Nephron progenitor cell (in vitro differentiated cells): ENCODE measurements around the gene ZBTB8A.
"Not testable (repeated sequence)": the region's sequence is repeated elsewhere in the genome, so short reads cannot be mapped to it uniquely, and the experiment has no call there.

Experiments
- DNase-seq: peaks from one replicate; pipeline ENCODE4 v3.0.0; 2021
- H3K27ac Mint-ChIP-seq: 2 replicates; pipeline ENCODE4 v1.8.0; 2021; ENCODE audit warnings: mild to moderate bottlenecking, moderate library complexity, mixed read lengths
- H3K27me3 Mint-ChIP-seq: 2 replicates; pipeline ENCODE4 v1.8.0; 2021; ENCODE audit warnings: mild to moderate bottlenecking, low read depth, mixed read lengths; ENCODE audit not compliant: poor library complexity
- H3K36me3 Mint-ChIP-seq: 2 replicates; pipeline ENCODE4 v1.8.0; 2021; ENCODE audit warnings: low read depth, mixed read lengths
- H3K4me1 Mint-ChIP-seq: 2 replicates; pipeline ENCODE4 v1.8.0; 2021; ENCODE audit warnings: mixed read lengths
- H3K4me3 Mint-ChIP-seq: 2 replicates; pipeline ENCODE4 v1.8.0; 2021; ENCODE audit warnings: mild to moderate bottlenecking, moderate library complexity, mixed read lengths
- H3K9me3 Mint-ChIP-seq: 2 replicates; pipeline ENCODE4 v1.8.0; 2021; ENCODE audit warnings: mild to moderate bottlenecking, moderate library complexity, mixed read lengths
- TF ChIP-seq, protein P1 (sequence below): fragments of 200-600 bp; sonication (generic); IDR thresholded peaks from 2 replicates; pipeline ENCODE4 v1.5.0; 2021; ENCODE audit warnings: antibody characterized with exemption

The ZBTB8A gene

DNA sequence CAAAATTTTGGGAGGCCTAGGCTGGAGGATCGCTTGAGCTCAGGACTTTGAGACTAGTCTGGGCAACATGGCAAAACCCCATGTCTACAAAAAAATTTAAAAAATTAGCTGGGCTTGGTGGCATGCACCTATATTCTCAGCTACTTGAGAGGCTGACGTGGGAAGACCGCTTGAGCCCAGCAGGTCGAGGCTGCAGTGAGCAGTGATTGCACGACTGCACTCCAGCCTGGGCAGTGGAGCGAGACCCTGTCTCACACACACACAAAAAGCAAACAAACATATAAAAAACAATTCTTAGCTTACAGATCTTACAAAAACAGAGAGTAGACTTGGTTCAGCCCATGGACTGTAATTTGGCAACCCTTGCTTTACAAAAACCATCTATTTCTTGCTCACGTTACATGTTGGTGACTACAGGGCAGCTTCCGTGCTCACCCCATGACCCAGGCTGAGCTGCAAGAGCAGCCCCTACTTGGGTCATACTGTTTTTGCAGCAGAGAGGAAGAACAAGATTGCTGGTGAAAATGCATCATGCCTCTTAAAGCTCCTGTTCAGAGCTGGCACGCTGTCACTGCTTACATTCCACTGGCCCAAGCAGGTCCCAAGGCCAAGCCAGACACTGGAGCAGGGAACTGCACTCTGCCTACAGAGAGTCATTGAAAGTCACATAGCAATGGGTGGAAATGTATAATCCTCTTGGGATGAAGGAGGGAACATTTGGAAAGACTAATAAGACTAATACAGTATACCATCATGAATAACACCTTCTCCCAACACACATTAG is 13.4 kb upstream of the ZBTB8A start:
- TF ChIP-seq, protein P1, sequence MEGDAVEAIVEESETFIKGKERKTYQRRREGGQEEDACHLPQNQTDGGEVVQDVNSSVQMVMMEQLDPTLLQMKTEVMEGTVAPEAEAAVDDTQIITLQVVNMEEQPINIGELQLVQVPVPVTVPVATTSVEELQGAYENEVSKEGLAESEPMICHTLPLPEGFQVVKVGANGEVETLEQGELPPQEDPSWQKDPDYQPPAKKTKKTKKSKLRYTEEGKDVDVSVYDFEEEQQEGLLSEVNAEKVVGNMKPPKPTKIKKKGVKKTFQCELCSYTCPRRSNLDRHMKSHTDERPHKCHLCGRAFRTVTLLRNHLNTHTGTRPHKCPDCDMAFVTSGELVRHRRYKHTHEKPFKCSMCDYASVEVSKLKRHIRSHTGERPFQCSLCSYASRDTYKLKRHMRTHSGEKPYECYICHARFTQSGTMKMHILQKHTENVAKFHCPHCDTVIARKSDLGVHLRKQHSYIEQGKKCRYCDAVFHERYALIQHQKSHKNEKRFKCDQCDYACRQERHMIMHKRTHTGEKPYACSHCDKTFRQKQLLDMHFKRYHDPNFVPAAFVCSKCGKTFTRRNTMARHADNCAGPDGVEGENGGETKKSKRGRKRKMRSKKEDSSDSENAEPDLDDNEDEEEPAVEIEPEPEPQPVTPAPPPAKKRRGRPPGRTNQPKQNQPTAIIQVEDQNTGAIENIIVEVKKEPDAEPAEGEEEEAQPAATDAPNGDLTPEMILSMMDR: no peak
- Mint-ChIP-seq H3K36me3 (peaks cover 5% of the 10 kb centered on the region), H3K4me3 (no peak overlapping the region), H3K4me1 (peaks cover 14% of the 10 kb centered on the region), H3K27ac (peak overlapping the region; percentile 26), H3K27me3 (no peaks in the 10 kb centered on the region), H3K9me3 (peaks cover 5% of the 10 kb centered on the region)
- no peak for DNase-seq

DNA sequence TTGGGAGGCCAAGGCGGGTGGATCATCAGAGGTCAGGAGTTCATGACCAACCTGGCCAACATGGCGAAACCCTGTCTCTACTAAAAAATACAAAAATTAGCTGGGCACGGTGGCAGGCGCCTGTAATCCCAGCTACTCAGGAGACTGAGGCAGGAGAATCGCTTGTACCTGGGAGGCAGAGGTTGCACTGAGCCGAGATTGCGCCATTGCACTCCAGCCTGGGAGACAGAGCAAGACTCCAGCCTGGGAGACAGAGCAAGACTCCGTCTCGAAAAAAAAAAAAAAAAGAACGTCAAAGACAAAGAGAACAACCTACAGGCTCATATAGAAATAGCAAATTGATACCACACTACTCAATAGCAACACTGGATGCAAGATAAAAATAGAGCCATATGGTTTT is 10.7 kb upstream of the ZBTB8A start:
- not testable (repeated sequence) for H3K27me3 Mint-ChIP-seq

DNA sequence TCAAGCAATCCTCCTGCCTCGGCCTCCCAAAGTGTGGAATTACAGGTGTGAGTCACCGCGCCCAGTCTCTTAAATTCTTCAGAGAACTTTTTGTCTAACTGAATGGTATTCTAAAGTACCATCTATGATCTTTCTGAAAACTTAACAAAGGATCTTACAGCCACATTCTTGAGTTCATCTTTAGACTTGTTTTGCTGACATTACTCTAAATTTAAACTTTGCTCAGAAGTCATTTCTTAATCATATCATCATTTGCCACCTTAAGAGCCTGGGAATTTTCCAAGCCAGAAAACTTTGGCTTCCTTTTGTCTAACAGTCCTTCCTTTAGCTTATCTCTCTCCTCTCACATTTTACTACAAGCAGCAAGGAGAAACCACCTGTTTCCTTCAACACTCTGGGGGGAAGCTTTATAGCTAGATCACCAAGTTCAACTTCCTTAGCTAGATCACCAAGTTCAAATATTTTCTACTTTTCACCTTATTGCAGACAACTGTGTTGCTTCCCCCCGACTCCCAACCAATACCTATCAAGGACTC is 5.4 kb upstream of the ZBTB8A start:
- peaks cover 21% of the 10 kb centered on the region for H3K9me3 Mint-ChIP-seq
- peaks cover 5% of the 10 kb centered on the region for H3K36me3 Mint-ChIP-seq
- peaks cover 12% of the 10 kb centered on the region for H3K4me1 Mint-ChIP-seq
- no peak for DNase-seq
- H3K4me3 Mint-ChIP-seq: no peak overlapping the region
- no peak overlapping the region for H3K27ac Mint-ChIP-seq
- peaks cover 18% of the 10 kb centered on the region for H3K27me3 Mint-ChIP-seq
- TF ChIP-seq, protein P1: no peak

More for the DNA sequence above, 10.7 kb upstream of the ZBTB8A start:
- not testable (repeated sequence) for DNase-seq, H3K4me1 Mint-ChIP-seq, H3K27ac Mint-ChIP-seq, H3K4me3 Mint-ChIP-seq, H3K36me3 Mint-ChIP-seq
- H3K9me3 Mint-ChIP-seq: peaks cover 21% of the 10 kb centered on the region

DNA sequence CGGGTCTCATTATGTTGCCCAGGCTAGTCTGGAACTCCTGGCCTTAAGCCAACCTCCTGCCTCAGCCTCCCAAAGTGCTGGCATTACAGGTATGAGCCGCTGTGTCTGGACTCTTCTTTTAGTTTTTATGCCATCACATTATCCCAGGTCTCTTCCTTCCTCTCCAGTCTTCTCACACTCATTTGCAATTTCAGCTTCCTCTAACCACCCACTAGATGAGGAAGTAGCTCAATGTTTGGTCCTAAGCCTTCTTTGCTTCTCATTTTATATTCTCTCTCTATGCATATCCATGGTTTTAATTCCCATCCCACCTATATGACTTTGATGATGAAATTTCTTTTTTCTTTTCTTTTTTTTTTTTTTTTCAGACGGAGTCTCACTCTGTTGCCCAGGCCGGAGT is 3.1 kb upstream of the ZBTB8A start:
- Mint-ChIP-seq H3K27me3 (peaks cover 19% of the 10 kb centered on the region), H3K36me3 (peaks cover 2% of the 10 kb centered on the region), H3K4me3 (no peak overlapping the region), H3K9me3 (peaks cover 15% of the 10 kb centered on the region), H3K27ac (no peak overlapping the region), H3K4me1 (peaks cover 28% of the 10 kb centered on the region)
- TF ChIP-seq, protein P1: no peak
- DNase-seq: no peak

DNA sequence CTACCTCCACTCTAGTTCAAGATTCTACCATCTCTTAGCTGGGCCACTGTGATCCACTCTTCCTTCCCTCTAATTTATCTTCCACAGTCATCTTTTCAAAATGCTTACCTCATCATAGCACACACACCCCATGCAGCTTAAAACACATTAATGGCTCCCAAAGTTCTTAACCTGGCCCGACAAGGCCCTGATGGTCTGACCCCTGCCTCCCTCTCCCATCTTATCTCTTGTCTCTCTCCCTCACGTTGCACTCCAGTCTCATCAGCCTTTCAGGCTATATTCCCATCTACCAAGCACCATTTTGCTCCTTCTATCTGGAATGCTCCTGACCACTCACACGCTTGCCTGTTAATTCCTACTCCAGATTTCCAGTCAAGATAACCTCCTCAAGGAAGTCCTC is 2.5 kb upstream of the ZBTB8A start:
- TF ChIP-seq, protein P1: no peak
- H3K4me3 Mint-ChIP-seq: no peak overlapping the region
- peaks cover 21% of the 10 kb centered on the region for H3K27me3 Mint-ChIP-seq

DNA sequence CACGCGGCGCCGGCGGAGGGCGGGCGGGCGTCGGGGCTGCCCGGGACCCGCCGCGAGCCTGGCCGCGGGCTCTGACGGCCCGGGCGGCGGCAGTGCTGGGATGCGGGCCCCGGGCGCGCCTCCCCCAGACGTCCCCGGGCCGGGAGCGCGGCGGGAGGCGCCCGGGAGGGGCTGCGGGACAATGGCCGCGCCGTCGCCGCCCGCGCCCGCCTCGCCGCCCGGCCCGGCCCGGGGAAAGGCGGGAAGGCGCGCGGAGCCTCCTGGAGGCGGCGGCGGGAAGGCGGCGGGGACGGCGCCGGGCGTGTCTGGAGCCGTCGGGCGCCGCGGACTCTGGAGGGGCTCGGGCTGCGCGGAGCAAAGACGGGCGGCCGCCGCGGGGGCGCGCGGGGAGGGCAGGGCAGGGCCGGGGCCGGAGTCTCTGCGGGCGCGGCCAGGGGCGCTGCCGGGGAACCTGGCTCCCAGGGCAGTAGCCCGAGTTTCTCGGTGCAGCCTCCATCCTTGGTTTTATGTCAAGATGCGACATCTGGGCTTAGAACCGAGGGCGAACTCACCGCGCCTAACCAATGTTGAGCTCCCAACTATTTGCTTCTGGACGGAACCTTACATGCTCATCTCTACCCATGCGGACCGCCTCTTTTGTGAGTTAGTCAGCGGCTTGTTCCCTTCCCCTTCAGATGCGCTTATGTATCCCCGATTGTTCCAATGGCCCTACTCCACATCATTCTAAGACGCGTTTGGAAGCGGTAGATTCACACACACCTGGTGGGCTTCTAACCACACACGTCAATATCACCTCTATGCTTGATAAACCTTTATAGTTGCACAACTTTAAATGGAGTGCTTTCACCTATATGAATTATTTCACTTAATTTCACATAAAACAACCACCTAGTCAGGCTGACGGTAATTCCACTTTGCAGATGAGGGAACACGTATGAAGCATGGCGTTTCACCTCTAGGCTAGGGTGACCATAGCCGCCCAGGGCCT is 651 bp downstream of the ZBTB8A start:
- TF ChIP-seq, protein P1: no peak
- Mint-ChIP-seq H3K27me3 (peaks cover 18% of the 10 kb centered on the region), H3K4me1 (peaks cover 31% of the 10 kb centered on the region), H3K27ac (no peak overlapping the region), H3K4me3 (peak overlapping the region; percentile 95), H3K36me3 (peaks cover 13% of the 10 kb centered on the region), H3K9me3 (peaks cover 3% of the 10 kb centered on the region)
- DNase-seq: peak; percentile 69

More for the DNA sequence above, 2.5 kb upstream of the ZBTB8A start:
- peaks cover 14% of the 10 kb centered on the region for H3K9me3 Mint-ChIP-seq
- no peak overlapping the region for H3K27ac Mint-ChIP-seq
- H3K4me1 Mint-ChIP-seq: peaks cover 32% of the 10 kb centered on the region
- peaks cover 7% of the 10 kb centered on the region for H3K36me3 Mint-ChIP-seq
- no peak for DNase-seq
